Pancreas (tissue), 10 donors: ENCODE measurements around the gene ZFYVE28. TPM values are rescaled to one million over a fixed set of nuclear protein-coding genes. Genes with fewer than 3 reads are reported as not detected.
A peak's percentile ranks its signal among the peaks of the same experiment; 100 is the strongest.

ENCODE experiments used
- ATAC-seq, 4 donors: fragments of 200-7000 bp; cut with Tn5 transposase; one replicate each; pipeline versions ENCODE4 v1.8.0 to v1.9.1; 2020; ENCODE audit warnings: mild to moderate bottlenecking in 4 of 4, moderate library complexity in 4 of 4
- DNase-seq, 6 donors: peaks; one replicate each; pipeline ENCODE4 v3.0.0-alpha.2; 2020
- FAIRE-seq: peaks from 2 replicates; lab custom pipeline; 2012; peaks lifted over from hg19 to GRCh38; lab: Jason Lieb, UNC
- H3K27ac ChIP-seq, 4 donors: fragments of 200-600 bp; sonication (generic); 1 replicate in 3 of 4; 2 replicates in 1 of 4; pipeline versions ENCODE4 v1.5.0 to v1.8.0; 2020
- H3K27me3 ChIP-seq, 4 donors: fragments of 200-600 bp; one replicate each; pipeline ENCODE4 v1.8.0; 2021
- H3K36me3 ChIP-seq, 3 donors: fragments of 200-600 bp; sonication (generic) in 1 of 3; one replicate each; pipeline versions ENCODE4 v1.5.0 to v1.8.0; 2020 to 2021
- H3K4me1 ChIP-seq, 3 donors: fragments of 200-600 bp; one replicate each; pipeline ENCODE4 v1.8.0; 2021
- H3K4me3 ChIP-seq, 4 donors: fragments of 200-600 bp; sonication (generic) in 2 of 4; one replicate each; pipeline versions ENCODE4 v1.5.0 to v1.8.0; 2020 to 2021
- H3K9me3 ChIP-seq, 4 donors: fragments of 200-600 bp; one replicate each; pipeline ENCODE4 v1.8.0; 2021
- CTCF ChIP-seq, 4 donors: fragments of 200-600 bp; sonication (generic) in 3 of 4; IDR thresholded peaks; one replicate each; pipeline versions ENCODE4 v1.5.0 to v1.8.0; 2021; ENCODE audit warnings: antibody characterized with exemption in 4 of 4
- WGBS, 2 donors: extraction: QIAGEN DNeasy Blood & Tissue Kit; methylation state at CpG; one replicate each; pipeline ENCODE4 v1.1.7; 2013; 5-methylcytosine and 5-hydroxymethylcytosine counted together
- intact Hi-C, 3 donors: fragments of 100-400 bp; cut with DNase I; formaldehyde crosslinking; loops; one replicate each; pipeline versions ENCODE4 v1.11.1 to v1.14.2; 2022
- polyA plus RNA-seq, 2 donors: library from polyadenylated mRNA; stranded (reverse); fragments of 200-250 nt; gene quantifications; one replicate each; pipeline ENCODE4 v1.2.3, GENCODE V29; 2013
- total RNA-seq, 6 donors: library from RNA; stranded (reverse); fragmentation: NEBNext Ultra II Directional in 4 of 6; extraction: Animal tissue kit (Norgen Biotek cat#: 25700) in 4 of 6; gene quantifications; one replicate each; pipeline versions ENCODE4 v1.2.1 to v1.2.4, GENCODE V29; 2021 to 2023
- donor health status: healthy with polysubstance abuse.
- donor health status: DM: no; HTN: no; CAD: no; lungs with moderate emphysema.
- donor health status: DM: no; HTN: no; CAD: no.
- donor health status: control.
- donor health status: control.
- donor health status: Bipolar disorder and iron deficiency.
- donor health status: DM: yes; HTN: yes; CAD: no.
- donor health status: DM: no; HTN: no; CAD: no.
- donor health status: DM: no; HTN: no; CAD: no.
- donor health status: DM: yes; HTN: yes; CAD: no.

ZFYVE28 gene
- total and polyA plus RNA-seq, 8 donors, result 3.8 to 13.4 (median 6.0) TPM

- FAIRE-seq (no peak), DNase-seq (no peak)
These were observed 40.0 kb downstream of the ZFYVE28 start for GRCh38 chr4:2378401-2378800.

GRCh38 chr4:2377241-2377640 lies 41.2 kb downstream of the ZFYVE28 start:
- H3K4me3 ChIP-seq, result no peak overlapping the region
- no peak for FAIRE-seq
- no peaks in the 10 kb centered on the region for H3K36me3 ChIP-seq
- TF ChIP-seq CTCF (IDR thresholded peaks at IDR 0.05), result no peak
- no peaks in the 10 kb centered on the region for H3K9me3 ChIP-seq
- 87 to 88% methylated on average over 14 of the region's 14 CpGs for WGBS, 2 donors
- H3K27me3 ChIP-seq, result no peaks in the 10 kb centered on the region
- no peak for DNase-seq
- no peaks in the 10 kb centered on the region for H3K4me1 ChIP-seq
- ATAC-seq, result no peak
- intact Hi-C loops, result no loop called here
- no peak overlapping the region for H3K27ac ChIP-seq

More at GRCh38 chr4:2378401-2378800, 40.0 kb downstream of the ZFYVE28 start:
- H3K27me3 ChIP-seq, result no peaks in the 10 kb centered on the region
- H3K27ac ChIP-seq, result no peak overlapping the region
- 68 to 73% methylated on average over 5 of the region's 5 CpGs for WGBS, 2 donors
- H3K4me3 ChIP-seq, result no peak overlapping the region
- H3K9me3 ChIP-seq, result no peaks in the 10 kb centered on the region
- intact Hi-C loops, result no loop called here
- ATAC-seq, result no peak
- no peaks in the 10 kb centered on the region for H3K36me3 ChIP-seq
- no peaks in the 10 kb centered on the region for H3K4me1 ChIP-seq
- TF ChIP-seq CTCF (IDR thresholded peaks at IDR 0.05), result no peak

GRCh38 chr4:2375427-2375826 lies 43.0 kb downstream of the ZFYVE28 start:
- no peak for DNase-seq
- no peak for ATAC-seq
- Histone ChIP-seq H3K27ac (no peak overlapping the region), H3K36me3 (no peaks in the 10 kb centered on the region), H3K9me3 (no peaks in the 10 kb centered on the region), H3K4me3 (no peak overlapping the region), H3K27me3 (no peaks in the 10 kb centered on the region), H3K4me1 (no peaks in the 10 kb centered on the region)
- TF ChIP-seq CTCF (IDR thresholded peaks at IDR 0.05), result no peak
- intact Hi-C loops, result no loop called here
- 85% methylated on average over 10 of the region's 10 CpGs for WGBS, 2 donors
- FAIRE-seq, result no peak

- no peaks in the 10 kb centered on the region for H3K36me3 ChIP-seq
- no peak for ATAC-seq
- no peak overlapping the region for H3K27ac ChIP-seq
- 90 to 92% methylated on average over 7 of the region's 7 CpGs for WGBS, 2 donors
- no peak overlapping the region for H3K4me3 ChIP-seq
- no peak for DNase-seq
- no peaks in the 10 kb centered on the region for H3K9me3 ChIP-seq
- H3K27me3 ChIP-seq, result no peaks in the 10 kb centered on the region
- no peaks in the 10 kb centered on the region for H3K4me1 ChIP-seq
- intact Hi-C loops, result no loop called here
- FAIRE-seq, result no peak
- TF ChIP-seq CTCF (IDR thresholded peaks at IDR 0.05), result no peak
These were observed 44.9 kb downstream of the ZFYVE28 start for GRCh38 chr4:2373532-2373931.

- Histone ChIP-seq H3K9me3 (no peaks in the 10 kb centered on the region), H3K4me3 (no peak overlapping the region), H3K27me3 (no peaks in the 10 kb centered on the region), H3K36me3 (no peaks in the 10 kb centered on the region), H3K27ac (no peak overlapping the region), H3K4me1 (no peaks in the 10 kb centered on the region)
- TF ChIP-seq CTCF (IDR thresholded peaks at IDR 0.05), result no peak
- intact Hi-C loops, result no loop called here
- 84 to 90% methylated on average over 14 of the region's 14 CpGs for WGBS, 2 donors
- DNase-seq (peak in 1 of 6 donors; percentile 32), FAIRE-seq (no peak), ATAC-seq (no peak)
These were observed 45.9 kb downstream of the ZFYVE28 start for GRCh38 chr4:2372488-2373030.
